Measurements from ENCODE around the gene FPR1.

FPR1 gene

DNA sequence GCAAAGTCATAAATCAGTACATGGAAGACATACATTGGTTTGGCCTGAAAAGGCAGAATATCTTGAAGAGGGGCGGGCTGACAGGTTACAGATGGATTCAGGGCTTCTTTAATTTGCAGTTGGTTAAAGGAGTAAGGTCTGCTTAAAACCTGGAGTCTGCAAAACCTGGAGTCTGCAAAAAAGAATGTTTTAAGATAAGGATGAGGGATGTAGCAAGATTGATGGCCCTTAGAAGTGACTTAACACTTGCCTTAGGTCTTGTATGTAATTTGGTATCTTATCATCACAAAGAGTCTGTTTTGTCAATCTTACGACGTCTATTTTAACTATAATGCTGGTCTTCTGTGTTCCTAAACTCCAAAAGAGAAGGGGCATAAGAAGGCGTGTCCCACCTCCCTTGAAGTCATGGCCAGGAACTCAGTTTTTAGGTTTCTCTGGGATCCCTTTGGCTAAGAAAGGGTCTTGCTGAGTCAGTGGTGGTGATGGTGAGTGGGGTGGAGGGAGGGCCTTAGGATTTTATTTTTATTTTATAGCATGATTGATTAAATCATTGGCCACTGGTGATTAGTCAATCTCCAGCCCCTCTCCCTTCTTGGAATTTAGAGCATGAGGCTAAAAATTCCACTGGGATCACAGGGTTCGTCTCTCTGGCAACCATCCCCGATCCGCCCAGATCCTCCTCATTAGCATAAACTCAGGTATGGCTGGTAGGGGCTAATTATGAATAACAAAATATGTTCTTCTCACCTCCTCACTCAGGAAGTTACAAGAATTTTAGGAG lies 17.7 kb downstream of the FPR1 start:
- FAIRE-seq (no peak), DNase-seq (ENCODE audit: insufficient read length) (no peak)
- TF ChIP-seq POLR2A (IDR thresholded peaks at IDR 0.05; ENCODE audit: low read depth, low read length) = no peak
- TF ChIP-seq POLR2AphosphoS5 (IDR thresholded peaks at IDR 0.05; ENCODE audit: low read depth, low read length) = no peak
- no peak for TF ChIP-seq TAF1 (IDR thresholded peaks at IDR 0.05; ENCODE audit: borderline replicate concordance, low read depth, low read length)

- FAIRE-seq = no peak
- no peak for DNase-seq (ENCODE audit: insufficient read length)
- TF ChIP-seq POLR2A (IDR thresholded peaks at IDR 0.05; ENCODE audit: low read depth, low read length) (no peak), POLR2AphosphoS5 (IDR thresholded peaks at IDR 0.05; ENCODE audit: low read depth, low read length) (no peak), TAF1 (IDR thresholded peaks at IDR 0.05; ENCODE audit: borderline replicate concordance, low read depth, low read length) (no peak)
Observed at GRCh38 chr19:51729781-51730180, 21.9 kb downstream of the FPR1 start.

DNA sequence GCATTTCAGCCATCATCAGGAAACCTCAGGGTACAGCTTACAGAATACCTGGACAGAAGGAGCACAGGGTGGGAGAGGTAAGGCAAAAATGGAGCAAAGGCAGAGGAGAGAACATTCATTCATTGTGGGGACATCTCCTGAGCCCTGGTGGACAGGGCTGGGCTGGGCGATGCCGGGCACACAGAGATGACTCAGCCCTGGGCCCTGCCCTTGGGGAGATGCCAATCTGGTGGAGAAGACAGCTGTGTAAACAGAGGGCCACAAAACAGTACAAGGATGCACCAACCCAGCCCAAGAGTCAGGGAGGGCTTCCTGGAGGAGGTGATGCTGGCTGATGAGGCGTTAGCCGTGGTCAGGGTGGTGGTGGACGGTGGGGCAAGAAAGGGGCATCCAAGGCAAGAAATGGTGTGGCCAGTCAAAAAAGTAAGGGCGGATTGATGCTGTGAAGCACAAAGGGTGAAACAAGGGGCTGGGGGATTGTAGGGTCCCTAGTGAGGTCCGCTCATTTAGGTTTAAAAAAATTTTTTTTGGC lies 24.3 kb downstream of the FPR1 start:
- TF ChIP-seq TAF1 (IDR thresholded peaks at IDR 0.05; ENCODE audit: borderline replicate concordance, low read depth, low read length) (no peak), POLR2AphosphoS5 (IDR thresholded peaks at IDR 0.05; ENCODE audit: low read depth, low read length) (no peak), POLR2A (IDR thresholded peaks at IDR 0.05; ENCODE audit: low read depth, low read length) (no peak)
- DNase-seq (ENCODE audit: insufficient read length) (no peak), FAIRE-seq (no peak)

GRCh38 chr19:51726049-51726448 lies 25.6 kb downstream of the FPR1 start:
- no peak for TF ChIP-seq TAF1 (IDR thresholded peaks at IDR 0.05; ENCODE audit: borderline replicate concordance, low read depth, low read length)
- TF ChIP-seq POLR2AphosphoS5 (IDR thresholded peaks at IDR 0.05; ENCODE audit: low read depth, low read length) = no peak
- TF ChIP-seq POLR2A (IDR thresholded peaks at IDR 0.05; ENCODE audit: low read depth, low read length) = no peak
- DNase-seq (ENCODE audit: insufficient read length) = no peak
- FAIRE-seq = no peak

GRCh38 chr19:51724543-51724942 lies 27.1 kb downstream of the FPR1 start:
- no peak for TF ChIP-seq TAF1 (IDR thresholded peaks at IDR 0.05; ENCODE audit: borderline replicate concordance, low read depth, low read length)
- TF ChIP-seq POLR2AphosphoS5 (IDR thresholded peaks at IDR 0.05; ENCODE audit: low read depth, low read length) = no peak
- TF ChIP-seq POLR2A (IDR thresholded peaks at IDR 0.05; ENCODE audit: low read depth, low read length) = no peak
- FAIRE-seq (no peak), DNase-seq (ENCODE audit: insufficient read length) (no peak)

DNA sequence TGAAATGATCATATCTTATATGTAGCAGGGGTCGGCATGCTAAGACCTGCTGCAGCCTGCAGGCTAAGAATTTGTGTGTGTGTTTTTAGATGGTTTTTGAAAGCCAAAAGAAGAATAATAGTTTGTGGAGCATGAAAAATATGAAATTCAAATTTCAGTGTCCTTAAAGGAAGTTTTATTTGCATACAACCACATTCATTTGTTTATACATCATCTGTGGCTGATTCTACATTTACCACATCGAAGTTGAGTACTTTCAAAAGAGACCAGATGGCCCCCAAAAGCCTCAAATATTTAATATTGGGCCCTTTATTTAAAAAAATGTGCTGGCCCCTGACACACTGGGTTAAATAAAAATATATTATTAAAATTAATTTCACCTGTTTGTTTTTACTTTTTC lies 29.2 kb downstream of the FPR1 start:
- TF ChIP-seq POLR2AphosphoS5 (IDR thresholded peaks at IDR 0.05; ENCODE audit: low read depth, low read length) (no peak), POLR2A (IDR thresholded peaks at IDR 0.05; ENCODE audit: low read depth, low read length) (no peak), TAF1 (IDR thresholded peaks at IDR 0.05; ENCODE audit: borderline replicate concordance, low read depth, low read length) (no peak)
- no peak for FAIRE-seq
- no peak for DNase-seq (ENCODE audit: insufficient read length)

GRCh38 chr19:51721905-51722304 lies 29.8 kb downstream of the FPR1 start:
- FAIRE-seq = no peak
- TF ChIP-seq TAF1 (IDR thresholded peaks at IDR 0.05; ENCODE audit: borderline replicate concordance, low read depth, low read length) (no peak), POLR2A (IDR thresholded peaks at IDR 0.05; ENCODE audit: low read depth, low read length) (no peak), POLR2AphosphoS5 (IDR thresholded peaks at IDR 0.05; ENCODE audit: low read depth, low read length) (no peak)
- no peak for DNase-seq (ENCODE audit: insufficient read length)

DNA sequence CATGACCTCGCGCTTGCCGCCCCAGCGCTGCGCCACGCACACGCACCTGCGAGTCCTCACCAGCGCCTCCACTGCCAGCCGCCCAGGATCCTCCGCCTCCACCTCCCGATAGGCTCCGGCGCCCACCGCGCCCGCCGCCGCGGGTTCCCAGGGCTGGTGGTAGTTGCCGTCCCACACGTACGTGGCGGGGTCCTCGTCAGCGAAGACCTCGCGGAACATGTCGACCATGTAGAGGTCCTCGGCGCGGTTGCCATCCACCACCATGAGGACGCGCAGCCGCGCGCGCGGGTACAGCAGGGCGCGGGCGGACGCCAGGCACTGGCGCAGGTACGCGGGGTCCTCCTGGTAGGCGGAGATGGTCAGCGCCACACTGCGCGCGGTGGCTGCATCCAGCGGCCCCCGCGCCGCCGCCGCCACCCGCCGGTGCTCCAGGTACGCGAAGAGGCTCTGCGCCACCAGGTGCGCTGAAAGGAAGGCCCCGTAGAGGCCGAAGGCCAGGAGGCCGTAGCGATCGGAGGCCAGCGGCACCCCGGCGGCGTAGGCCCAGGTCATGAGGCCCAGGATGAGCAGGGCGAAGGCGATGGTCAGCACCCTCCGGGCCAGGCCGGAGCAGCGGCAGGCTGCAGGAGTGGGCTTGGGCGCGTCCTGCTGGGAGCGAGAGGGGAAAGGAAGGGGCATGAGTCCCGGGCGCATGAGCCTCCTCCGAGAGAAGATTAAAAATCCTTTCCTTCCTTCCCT lies 32.3 kb downstream of the FPR1 start:
- FAIRE-seq = no peak
- TF ChIP-seq POLR2A (IDR thresholded peaks at IDR 0.05; ENCODE audit: low read depth, low read length) (no peak), TAF1 (IDR thresholded peaks at IDR 0.05; ENCODE audit: borderline replicate concordance, low read depth, low read length) (no peak), POLR2AphosphoS5 (IDR thresholded peaks at IDR 0.05; ENCODE audit: low read depth, low read length) (no peak)
- DNase-seq (ENCODE audit: insufficient read length) = no peak

DNA sequence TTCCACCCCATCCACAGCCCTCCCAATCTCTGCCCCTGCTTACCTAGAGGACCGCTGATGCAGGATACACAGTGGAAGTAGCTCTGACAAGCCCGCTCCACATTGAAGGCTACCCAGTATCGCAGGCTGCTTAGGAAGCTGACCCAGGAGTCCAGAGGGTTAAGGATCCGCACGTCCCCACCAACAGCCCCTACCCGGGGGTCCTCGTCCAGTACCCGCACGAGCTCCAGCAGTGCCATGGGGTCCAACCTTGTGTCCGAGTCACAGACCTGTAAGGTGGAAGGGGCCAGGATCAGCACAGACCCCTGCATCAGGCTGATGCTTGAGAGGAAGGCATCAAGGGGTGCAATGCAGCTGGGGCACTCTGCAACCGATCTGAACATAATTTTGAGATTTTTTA lies 34.8 kb downstream of the FPR1 start:
- TF ChIP-seq POLR2A (IDR thresholded peaks at IDR 0.05; ENCODE audit: low read depth, low read length) (no peak), POLR2AphosphoS5 (IDR thresholded peaks at IDR 0.05; ENCODE audit: low read depth, low read length) (no peak), TAF1 (IDR thresholded peaks at IDR 0.05; ENCODE audit: borderline replicate concordance, low read depth, low read length) (no peak)
- DNase-seq (ENCODE audit: insufficient read length) = no peak
- no peak for FAIRE-seq

- DNase-seq (ENCODE audit: insufficient read length) = no peak
- no peak for FAIRE-seq
- no peak for TF ChIP-seq POLR2AphosphoS5 (IDR thresholded peaks at IDR 0.05; ENCODE audit: low read depth, low read length)
Observed at GRCh38 chr19:51715850-51716249, 35.8 kb downstream of the FPR1 start.

DNA sequence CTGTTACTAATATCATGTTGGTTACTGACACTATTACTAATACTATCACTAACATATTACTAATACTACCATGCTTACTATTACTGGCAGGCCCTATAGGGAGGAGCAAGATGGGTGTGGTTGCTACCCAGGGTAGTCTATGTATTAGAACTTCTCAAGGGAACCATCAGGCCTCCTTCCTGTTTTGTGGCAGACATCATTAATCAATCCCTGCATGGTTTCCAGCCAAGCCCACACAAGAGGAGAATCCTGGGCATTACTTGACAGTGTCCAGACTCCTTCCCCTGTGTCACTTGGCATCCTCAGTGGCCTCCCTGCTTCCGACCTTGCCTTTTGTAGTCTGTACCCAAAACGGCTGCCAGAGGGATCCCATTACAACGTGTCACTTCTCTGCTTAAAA lies 36.8 kb downstream of the FPR1 start:
- TF ChIP-seq POLR2AphosphoS5 (IDR thresholded peaks at IDR 0.05; ENCODE audit: low read depth, low read length) (no peak), TAF1 (IDR thresholded peaks at IDR 0.05; ENCODE audit: borderline replicate concordance, low read depth, low read length) (no peak), POLR2A (IDR thresholded peaks at IDR 0.05; ENCODE audit: low read depth, low read length) (no peak)
- DNase-seq (ENCODE audit: insufficient read length) = no peak
- no peak for FAIRE-seq
